Stomach (tissue), 9 donors: ENCODE measurements around the gene PRR33. TPM values are rescaled to one million over a fixed set of nuclear protein-coding genes. Genes with fewer than 3 reads are reported as not detected.

Experiments
- DNase-seq, 2 donors: peaks; one replicate each; pipeline versions ENCODE4 v3.0.0 to v3.0.0-alpha.2; 2013 to 2019
- H3K27ac ChIP-seq, 5 donors: fragments of 200-600 bp in 4 of 5; sonication (generic) in 4 of 5; one replicate each; pipeline ENCODE4 v1.5.1; 2013 to 2019; ENCODE audit warnings: mild to moderate bottlenecking in 1 of 5, moderate library complexity in 1 of 5
- H3K27me3 ChIP-seq, 3 donors: fragments of 200-600 bp; sonication (generic); one replicate each; pipeline ENCODE4 v1.5.1; 2017 to 2019; ENCODE audit warnings: mixed run types in 1 of 3
- H3K36me3 ChIP-seq, 4 donors: fragments of 200-600 bp; sonication (generic); 1 replicate in 3 of 4; 2 replicates in 1 of 4; pipeline ENCODE4 v1.5.1; 2016 to 2019
- H3K4me1 ChIP-seq, 4 donors: fragments of 200-600 bp; sonication (generic); one replicate each; pipeline ENCODE4 v1.5.1; 2016 to 2019
- H3K4me3 ChIP-seq, 4 donors: fragments of 200-600 bp; sonication (generic) in 3 of 4; one replicate each; pipeline ENCODE4 v1.5.1; 2016 to 2019; ENCODE audit warnings: mild to moderate bottlenecking in 1 of 4
- H3K9me3 ChIP-seq, 4 donors: fragments of 200-600 bp; sonication (generic); one replicate each; pipeline ENCODE4 v1.5.1; 2016 to 2019
- EP300 ChIP-seq: sonication (generic); formaldehyde crosslinking; IDR thresholded peaks from one replicate; pipeline ENCODE4 v1.6.1; 2017; ENCODE audit warnings: antibody characterized with exemption
- POLR2A ChIP-seq, 4 donors: fragments of 450-650 bp; IDR thresholded peaks; one replicate each; pipeline ENCODE4 v1.6.1; 2016; ENCODE audit warnings: antibody characterized with exemption in 4 of 4, control low read depth in 2 of 4, mild to moderate bottlenecking in 1 of 4, moderate library complexity in 1 of 4
- POLR2AphosphoS5 ChIP-seq, 3 donors: sonication (generic); formaldehyde crosslinking; IDR thresholded peaks; one replicate each; pipeline ENCODE4 v1.6.1; 2016; ENCODE audit warnings: antibody characterized with exemption in 3 of 3
- WGBS, 5 donors: extraction: QIAGEN DNeasy Blood & Tissue Kit in 3 of 5; methylation state at CpG; one replicate each; pipeline versions ENCODE4 v1.1.5 to v1.1.7; 2013 to 2018; 5-methylcytosine and 5-hydroxymethylcytosine counted together
- intact Hi-C: fragments of 100-400 bp; cut with DNase I; formaldehyde crosslinking; loops from one replicate; pipeline ENCODE4 v1.15.1; 2023; ENCODE audit warnings: low total_unique reads
- polyA plus RNA-seq, 3 donors: library from polyadenylated mRNA; stranded (reverse); fragments of 200-250 nt; gene quantifications; one replicate each; pipeline ENCODE4 v1.2.3, GENCODE V29; 2013
- total RNA-seq, 5 donors: library from RNA; depleted of rRNA; stranded (reverse); fragments of >200 nt; gene quantifications; one replicate each; pipeline versions ENCODE4 v1.1.0 to v1.2.3, GENCODE V29; 2014 to 2016
- TF ChIP-seq, protein P1 (sequence below), 7 experiments: fragments of 450-650 bp in 4 of 7; fragments of 200-600 bp in 3 of 7; sonication (generic) in 3 of 7; IDR thresholded peaks; one replicate each; pipeline ENCODE4 v1.5.1; 2016 to 2019; ENCODE audit warnings: antibody characterized with exemption in 7 of 7, control low read depth in 2 of 7, mild to moderate bottlenecking in 1 of 7
- donor health status: healthy with polysubstance abuse.
- donor health status: Bipolar disorder and iron deficiency.
- donor health status: healthy.

Gene PRR33
- total and polyA plus RNA-seq, 8 donors, result 0.03 TPM; not detected in 7

GRCh38 chr11:1935156-1936071 lies 43.7 kb upstream of the PRR33 start:
- Histone ChIP-seq H3K36me3 (no peaks in the 10 kb centered on the region), H3K27ac (no peak overlapping the region), H3K4me3 (no peak overlapping the region), H3K9me3 (no peaks in the 10 kb centered on the region), H3K27me3 (peaks cover 0 to 29% (median 0%) of the 10 kb centered on the region in 3 donors), H3K4me1 (peaks cover 0 to 10% (median 9%) of the 10 kb centered on the region in 4 donors)
- TF ChIP-seq EP300, result no peak
- TF ChIP-seq POLR2AphosphoS5 (IDR thresholded peaks at IDR 0.05), result no peak
- TF ChIP-seq, protein P1, sequence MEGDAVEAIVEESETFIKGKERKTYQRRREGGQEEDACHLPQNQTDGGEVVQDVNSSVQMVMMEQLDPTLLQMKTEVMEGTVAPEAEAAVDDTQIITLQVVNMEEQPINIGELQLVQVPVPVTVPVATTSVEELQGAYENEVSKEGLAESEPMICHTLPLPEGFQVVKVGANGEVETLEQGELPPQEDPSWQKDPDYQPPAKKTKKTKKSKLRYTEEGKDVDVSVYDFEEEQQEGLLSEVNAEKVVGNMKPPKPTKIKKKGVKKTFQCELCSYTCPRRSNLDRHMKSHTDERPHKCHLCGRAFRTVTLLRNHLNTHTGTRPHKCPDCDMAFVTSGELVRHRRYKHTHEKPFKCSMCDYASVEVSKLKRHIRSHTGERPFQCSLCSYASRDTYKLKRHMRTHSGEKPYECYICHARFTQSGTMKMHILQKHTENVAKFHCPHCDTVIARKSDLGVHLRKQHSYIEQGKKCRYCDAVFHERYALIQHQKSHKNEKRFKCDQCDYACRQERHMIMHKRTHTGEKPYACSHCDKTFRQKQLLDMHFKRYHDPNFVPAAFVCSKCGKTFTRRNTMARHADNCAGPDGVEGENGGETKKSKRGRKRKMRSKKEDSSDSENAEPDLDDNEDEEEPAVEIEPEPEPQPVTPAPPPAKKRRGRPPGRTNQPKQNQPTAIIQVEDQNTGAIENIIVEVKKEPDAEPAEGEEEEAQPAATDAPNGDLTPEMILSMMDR (IDR thresholded peaks at IDR 0.05), result no peak
- no peak for TF ChIP-seq POLR2A (IDR thresholded peaks at IDR 0.05)
- DNase-seq, result no peak
- intact Hi-C loops, result loop anchor here (2.0 kb wide), 1 partner anchor 23 kb away; no protein-coding TSS in a partner anchor
- WGBS, 5 donors, result 75 to 85% (median 82%) methylated on average over 9 to 33 of the region's 33 CpGs

- TF ChIP-seq, protein P1 (IDR thresholded peaks at IDR 0.05), result no peak
- TF ChIP-seq POLR2AphosphoS5 (IDR thresholded peaks at IDR 0.05) (no peak), EP300 (no peak), POLR2A (IDR thresholded peaks at IDR 0.05) (no peak)
- intact Hi-C loops, result loop anchor here (2.0 kb wide), 1 partner anchor 22 kb away; no protein-coding TSS in a partner anchor
These were observed 42.9 kb upstream of the PRR33 start for GRCh38 chr11:1934335-1935155.

DNA sequence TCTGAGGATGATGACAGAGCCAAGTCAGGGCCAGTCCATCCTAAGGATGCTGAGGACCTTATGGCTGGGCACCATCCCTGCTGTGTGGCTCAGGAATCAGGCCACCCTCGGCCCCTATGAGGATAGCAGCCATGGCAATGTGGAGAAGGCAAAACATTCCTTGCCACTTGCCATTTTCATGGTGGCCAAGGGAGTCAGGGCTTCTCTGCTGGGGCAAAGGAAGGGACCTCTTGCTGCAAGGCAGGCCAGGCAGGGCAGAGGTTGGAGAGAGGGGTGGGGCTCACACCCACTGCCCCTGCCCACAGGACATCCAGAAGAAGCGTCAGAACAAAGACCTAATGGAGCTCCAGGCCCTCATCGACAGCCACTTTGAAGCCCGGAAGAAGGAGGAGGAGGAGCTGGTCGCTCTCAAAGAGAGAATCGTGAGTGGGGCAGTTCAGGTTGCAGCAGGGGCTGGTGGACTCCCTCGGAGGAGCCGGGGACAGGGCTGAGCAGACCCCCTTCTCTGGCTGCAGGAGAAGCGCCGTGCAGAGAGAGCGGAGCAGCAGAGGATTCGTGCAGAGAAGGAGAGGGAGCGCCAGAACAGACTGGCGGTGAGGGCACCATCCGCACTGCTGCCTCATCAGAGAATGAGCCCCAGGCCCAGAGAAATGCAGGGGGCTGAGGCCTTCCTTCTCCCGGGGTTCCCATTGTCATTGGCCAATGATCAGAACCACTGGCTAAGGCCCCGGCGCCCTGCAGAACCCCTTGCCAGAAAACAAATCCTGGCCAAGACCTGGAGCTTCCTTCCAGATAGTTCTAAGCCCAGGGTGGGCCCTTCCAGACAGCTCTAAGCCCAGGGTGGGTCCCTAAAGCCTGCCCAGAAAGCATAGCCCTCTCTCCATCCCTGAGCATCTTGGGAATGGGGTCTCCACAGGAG lies 42.0 kb upstream of the PRR33 start:
- Histone ChIP-seq H3K9me3 (no peaks in the 10 kb centered on the region), H3K27ac (no peak overlapping the region), H3K27me3 (peaks cover 0 to 22% (median 0%) of the 10 kb centered on the region in 3 donors), H3K36me3 (no peaks in the 10 kb centered on the region), H3K4me3 (no peak overlapping the region), H3K4me1 (peaks cover 0 to 4% (median 1%) of the 10 kb centered on the region in 4 donors)
- WGBS, 5 donors, result 77 to 84% (median 82%) methylated on average over 18 of the region's 18 CpGs
- TF ChIP-seq POLR2AphosphoS5 (IDR thresholded peaks at IDR 0.05), result no peak
- TF ChIP-seq, protein P1 (IDR thresholded peaks at IDR 0.05), result no peak
- TF ChIP-seq POLR2A (IDR thresholded peaks at IDR 0.05), result no peak
- TF ChIP-seq EP300, result no peak
- intact Hi-C loops, result loop anchor here (2.0 kb wide), 1 partner anchor 21 kb away; no protein-coding TSS in a partner anchor
- no peak for DNase-seq

More at GRCh38 chr11:1934335-1935155, 42.9 kb upstream of the PRR33 start:
- H3K4me3 ChIP-seq, result no peak overlapping the region
- peaks cover 0 to 29% (median 0%) of the 10 kb centered on the region in 3 donors for H3K27me3 ChIP-seq
- H3K36me3 ChIP-seq, result no peaks in the 10 kb centered on the region
- no peak for DNase-seq
- no peak overlapping the region for H3K27ac ChIP-seq
- 66 to 77% (median 73%) methylated on average over 19 to 24 of the region's 24 CpGs for WGBS, 5 donors
- no peaks in the 10 kb centered on the region for H3K9me3 ChIP-seq
- H3K4me1 ChIP-seq, result peaks cover 0 to 10% (median 9%) of the 10 kb centered on the region in 4 donors
